ENCODE measurements around the gene TMCC3. TPM values are rescaled to one million over a fixed set of nuclear protein-coding genes. Genes with fewer than 3 reads are reported as not detected.

TMCC3 gene
- polyA plus RNA-seq, 1 experiment = 0.29 TPM

GRCh38 chr12:94674051-94674451 is 23.7 kb upstream of the TMCC3 start:
- no peak overlapping the region for H3K27ac ChIP-seq (ENCODE audit: low read depth, low read length)
- no peaks in the 10 kb centered on the region for H3K9me3 ChIP-seq (ENCODE audit: control insufficient read depth, insufficient read depth, low read length)
- ChIA-PET CTCF (interaction anchor here (1.0 kb wide), 1 partner anchor 90 kb away, joined by 6 read pairs; no protein-coding TSS in a partner anchor), POLR2A (no interaction called here)
- H3K4me3 ChIP-seq (ENCODE audit: low read depth, low read length) = no peak overlapping the region
- DNase-seq (ENCODE audit: low read depth, low spot score) = no peak
- TF ChIP-seq, protein P1, sequence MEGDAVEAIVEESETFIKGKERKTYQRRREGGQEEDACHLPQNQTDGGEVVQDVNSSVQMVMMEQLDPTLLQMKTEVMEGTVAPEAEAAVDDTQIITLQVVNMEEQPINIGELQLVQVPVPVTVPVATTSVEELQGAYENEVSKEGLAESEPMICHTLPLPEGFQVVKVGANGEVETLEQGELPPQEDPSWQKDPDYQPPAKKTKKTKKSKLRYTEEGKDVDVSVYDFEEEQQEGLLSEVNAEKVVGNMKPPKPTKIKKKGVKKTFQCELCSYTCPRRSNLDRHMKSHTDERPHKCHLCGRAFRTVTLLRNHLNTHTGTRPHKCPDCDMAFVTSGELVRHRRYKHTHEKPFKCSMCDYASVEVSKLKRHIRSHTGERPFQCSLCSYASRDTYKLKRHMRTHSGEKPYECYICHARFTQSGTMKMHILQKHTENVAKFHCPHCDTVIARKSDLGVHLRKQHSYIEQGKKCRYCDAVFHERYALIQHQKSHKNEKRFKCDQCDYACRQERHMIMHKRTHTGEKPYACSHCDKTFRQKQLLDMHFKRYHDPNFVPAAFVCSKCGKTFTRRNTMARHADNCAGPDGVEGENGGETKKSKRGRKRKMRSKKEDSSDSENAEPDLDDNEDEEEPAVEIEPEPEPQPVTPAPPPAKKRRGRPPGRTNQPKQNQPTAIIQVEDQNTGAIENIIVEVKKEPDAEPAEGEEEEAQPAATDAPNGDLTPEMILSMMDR (IDR thresholded peaks at IDR 0.05; ENCODE audit: low read depth, low read length) = no peak
- H3K27me3 ChIP-seq (ENCODE audit: control insufficient read depth, insufficient read depth, low read length) = peaks cover 5% of the 10 kb centered on the region

DNA sequence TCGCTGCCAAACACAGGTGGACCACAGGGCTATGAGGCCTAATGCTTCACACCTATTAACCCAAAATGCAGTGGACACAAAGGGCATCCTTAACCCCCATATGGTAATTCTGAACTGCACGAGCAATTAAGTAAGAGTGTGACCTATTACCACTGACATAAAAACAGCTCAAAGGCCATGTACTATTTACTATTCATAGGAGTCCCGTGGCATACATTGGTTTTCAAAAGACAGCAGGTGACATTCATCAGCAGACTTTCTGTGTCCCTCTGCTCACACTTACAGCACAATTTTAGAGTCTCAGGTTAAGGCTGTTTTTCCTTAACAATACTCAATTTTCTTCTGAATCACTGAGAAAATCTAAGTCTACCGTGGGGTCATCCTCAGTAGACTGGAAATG is 23.1 kb upstream of the TMCC3 start:
- no peak for DNase-seq (ENCODE audit: low read depth, low spot score)
- Histone ChIP-seq H3K9me3 (ENCODE audit: control insufficient read depth, insufficient read depth, low read length) (no peaks in the 10 kb centered on the region), H3K27ac (ENCODE audit: low read depth, low read length) (no peak overlapping the region), H3K27me3 (ENCODE audit: control insufficient read depth, insufficient read depth, low read length) (peaks cover 8% of the 10 kb centered on the region), H3K4me3 (ENCODE audit: low read depth, low read length) (no peak overlapping the region)
- CTCF ChIA-PET = no interaction called here
- POLR2A ChIA-PET = no interaction called here
- TF ChIP-seq, protein P1 (IDR thresholded peaks at IDR 0.05; ENCODE audit: low read depth, low read length) = no peak

DNA sequence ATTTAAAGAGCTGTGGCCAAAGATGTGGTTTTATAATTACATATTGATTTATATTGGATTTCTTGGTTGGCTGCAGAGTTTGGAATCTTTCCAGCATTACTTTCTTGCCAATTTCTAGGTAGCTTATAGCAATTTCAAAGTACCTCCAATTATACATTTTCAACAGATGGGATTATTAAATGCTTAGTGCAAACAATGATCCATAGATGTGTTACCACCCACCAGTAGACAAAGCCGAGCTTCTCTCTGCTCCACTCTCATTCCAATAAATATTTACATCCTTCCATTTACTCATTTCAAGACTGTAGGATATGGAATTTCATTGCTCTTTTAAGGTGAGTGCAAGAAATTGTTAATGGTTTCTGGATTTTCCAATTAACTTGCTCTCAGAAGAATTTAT is 21.6 kb upstream of the TMCC3 start:
- no peak for DNase-seq (ENCODE audit: low read depth, low spot score)
- ChIA-PET CTCF (no interaction called here), POLR2A (no interaction called here)
- H3K27me3 ChIP-seq (ENCODE audit: control insufficient read depth, insufficient read depth, low read length) = peaks cover 8% of the 10 kb centered on the region
- TF ChIP-seq, protein P1 (IDR thresholded peaks at IDR 0.05; ENCODE audit: low read depth, low read length) = no peak
- H3K27ac ChIP-seq (ENCODE audit: low read depth, low read length) = no peak overlapping the region
- H3K4me3 ChIP-seq (ENCODE audit: low read depth, low read length) = no peak overlapping the region
- no peaks in the 10 kb centered on the region for H3K9me3 ChIP-seq (ENCODE audit: control insufficient read depth, insufficient read depth, low read length)

- Histone ChIP-seq H3K9me3 (ENCODE audit: control insufficient read depth, insufficient read depth, low read length) (no peaks in the 10 kb centered on the region), H3K27me3 (ENCODE audit: control insufficient read depth, insufficient read depth, low read length) (peaks cover 8% of the 10 kb centered on the region), H3K27ac (ENCODE audit: low read depth, low read length) (no peak overlapping the region), H3K4me3 (ENCODE audit: low read depth, low read length) (no peak overlapping the region)
- no peak for DNase-seq (ENCODE audit: low read depth, low spot score)
- TF ChIP-seq, protein P1 (IDR thresholded peaks at IDR 0.05; ENCODE audit: low read depth, low read length) = no peak
- CTCF ChIA-PET = no interaction called here
- POLR2A ChIA-PET = no interaction called here
These were observed 20.5 kb upstream of the TMCC3 start for GRCh38 chr12:94670898-94671297.

GRCh38 chr12:94670075-94670474 is 19.7 kb upstream of the TMCC3 start:
- no peak overlapping the region for H3K27ac ChIP-seq (ENCODE audit: low read depth, low read length)
- ChIA-PET CTCF (no interaction called here), POLR2A (no interaction called here)
- peaks cover 8% of the 10 kb centered on the region for H3K27me3 ChIP-seq (ENCODE audit: control insufficient read depth, insufficient read depth, low read length)
- TF ChIP-seq, protein P1 (IDR thresholded peaks at IDR 0.05; ENCODE audit: low read depth, low read length) = no peak
- H3K4me3 ChIP-seq (ENCODE audit: low read depth, low read length) = no peak overlapping the region
- DNase-seq (ENCODE audit: low read depth, low spot score) = no peak
- H3K9me3 ChIP-seq (ENCODE audit: control insufficient read depth, insufficient read depth, low read length) = no peaks in the 10 kb centered on the region

All from AG04450 (cell line).